Thymus (tissue), 2 donors: ENCODE measurements around the gene PTP4A2. TPM values are rescaled to one million over a fixed set of nuclear protein-coding genes. Genes with fewer than 3 reads are reported as not detected.

ENCODE experiments used
- polyA plus RNA-seq: library from polyadenylated mRNA; stranded (reverse); fragments of 200-250 nt; gene quantifications from one replicate; pipeline ENCODE4 v1.2.3, GENCODE V29; 2013
- total RNA-seq: library from RNA; stranded (reverse); fragments of 120-200 nt; gene quantifications from one replicate; pipeline ENCODE4 v1.2.4, GENCODE V29; 2013
- donor health status: healthy.

PTP4A2 gene
- total and polyA plus RNA-seq, 2 donors: 214 to 748 TPM

Other genes starting within 250 kb of the PTP4A2 start
- gene COL16A1, start 234.4 kb downstream of the PTP4A2 start, total RNA-seq: 32.9 TPM
- gene COL16A1, start 234.4 kb downstream of the PTP4A2 start, polyA plus RNA-seq: 39.3 TPM
- gene ADGRB2, start 174.0 kb downstream of the PTP4A2 start, total RNA-seq: 6.0 TPM
- gene ADGRB2, start 174.0 kb downstream of the PTP4A2 start, polyA plus RNA-seq: 24.4 TPM
- 2.5 TPM for gene SPOCD1, start 122.3 kb downstream of the PTP4A2 start, total RNA-seq
- 0.41 TPM for gene SPOCD1, start 122.3 kb downstream of the PTP4A2 start, polyA plus RNA-seq
- 71.8 TPM for gene KHDRBS1, start 75.5 kb upstream of the PTP4A2 start, total RNA-seq
- 124 TPM for gene KHDRBS1, start 75.5 kb upstream of the PTP4A2 start, polyA plus RNA-seq
- 4.7 TPM for gene TMEM39B, start 134.6 kb upstream of the PTP4A2 start, total RNA-seq
- 13.1 TPM for gene TMEM39B, start 134.6 kb upstream of the PTP4A2 start, polyA plus RNA-seq
- 17.1 TPM for gene KPNA6, start 169.7 kb upstream of the PTP4A2 start, total RNA-seq
- gene KPNA6, start 169.7 kb upstream of the PTP4A2 start, polyA plus RNA-seq: 10.0 TPM
- gene TXLNA, start 241.3 kb upstream of the PTP4A2 start, total RNA-seq: 33.1 TPM
- 17.7 TPM for gene TXLNA, start 241.3 kb upstream of the PTP4A2 start, polyA plus RNA-seq